Measurements from ENCODE around the gene DRC7.

DNA sequence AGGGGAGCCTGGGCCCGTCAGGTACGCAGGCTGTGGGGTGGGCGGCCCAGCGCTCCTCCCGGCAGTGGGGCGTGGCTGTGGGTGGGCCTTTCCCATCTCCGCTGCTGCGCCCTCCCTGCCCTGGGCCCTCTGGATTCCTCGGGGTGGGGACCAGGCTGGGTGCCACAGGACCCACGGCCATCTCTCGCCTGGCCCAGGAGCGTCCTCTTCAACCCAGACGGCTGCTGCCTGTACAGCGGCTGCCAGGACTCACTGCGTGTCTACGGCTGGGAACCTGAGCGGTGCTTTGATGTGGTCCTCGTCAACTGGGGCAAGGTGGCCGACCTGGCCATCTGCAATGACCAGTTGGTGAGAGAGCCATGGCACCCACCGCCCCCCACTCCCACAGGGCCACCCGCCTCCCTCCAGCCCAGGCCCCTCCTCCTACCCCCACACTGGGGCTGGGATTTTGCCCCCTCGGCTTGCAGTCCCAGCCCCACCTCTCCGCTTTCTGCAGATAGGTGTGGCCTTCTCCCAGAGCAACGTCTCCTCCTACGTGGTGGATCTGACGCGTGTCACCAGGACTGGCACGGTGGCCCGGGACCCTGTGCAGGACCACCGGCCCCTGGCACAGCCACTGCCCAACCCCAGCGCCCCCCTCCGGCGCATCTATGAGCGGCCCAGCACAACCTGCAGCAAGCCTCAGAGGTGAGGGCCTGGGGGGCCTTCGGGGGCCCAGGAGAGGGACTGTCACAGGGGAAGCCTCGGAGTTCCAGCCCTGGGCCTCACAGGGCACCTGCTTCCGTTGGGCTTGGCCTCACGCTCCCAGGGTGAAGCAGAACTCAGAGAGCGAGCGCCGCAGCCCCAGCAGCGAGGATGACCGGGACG, 58.2 kb downstream of the DRC7 start:
- TF ChIP-seq CTCF (IDR thresholded peaks at IDR 0.05) (no peak), POLR2A (IDR thresholded peaks at IDR 0.05) (no peak), POLR2AphosphoS5 (IDR thresholded peaks at IDR 0.05) (no peak)

Measured in breast epithelium (tissue), 3 donors.